ENCODE data around the gene PLA2G4C. TPM values are rescaled to one million over a fixed set of nuclear protein-coding genes. Genes with fewer than 3 reads are reported as not detected.

PLA2G4C gene
- total and polyA plus RNA-seq, 3 experiments from 2014 or later = 1.7 to 2.6 TPM; not detected in 1

GRCh38 chr19:48139053-48139452 lies 28.4 kb upstream of the PLA2G4C start:
- ChIA-PET CTCF (no interaction called here), POLR2A (no interaction called here)
- no peaks in the 10 kb centered on the region for H3K9me3 Mint-ChIP-seq
- no peaks in the 10 kb centered on the region for H3K27me3 ChIP-seq (ENCODE audit: insufficient read depth, low read length, poor library complexity, severe bottlenecking)
- H3K36me3 Mint-ChIP-seq = peaks cover 8 to 68% (median 13%) of the 10 kb centered on the region in 3 donors
- peaks cover 0 to 1% of the 10 kb centered on the region in 2 donors for H3K27me3 Mint-ChIP-seq
- H3K27ac Mint-ChIP-seq = peak overlapping the region in 1 of 8 donors; percentile 63
- H3K4me1 Mint-ChIP-seq = no peaks in the 10 kb centered on the region
- DNase-seq = no peak
- H3K4me3 Mint-ChIP-seq = no peak overlapping the region
- no peak overlapping the region for H3K27ac ChIP-seq (ENCODE audit: low read depth, low read length)
- no peaks in the 10 kb centered on the region for H3K9me3 ChIP-seq (ENCODE audit: low read length)
- no peaks in the 10 kb centered on the region for H3K4me1 ChIP-seq (ENCODE audit: insufficient read depth, low read length)
- no peak overlapping the region for H3K4me3 ChIP-seq (ENCODE audit: low read length)
- H3K36me3 ChIP-seq (ENCODE audit: insufficient read depth, low read length) = no peaks in the 10 kb centered on the region

DNA sequence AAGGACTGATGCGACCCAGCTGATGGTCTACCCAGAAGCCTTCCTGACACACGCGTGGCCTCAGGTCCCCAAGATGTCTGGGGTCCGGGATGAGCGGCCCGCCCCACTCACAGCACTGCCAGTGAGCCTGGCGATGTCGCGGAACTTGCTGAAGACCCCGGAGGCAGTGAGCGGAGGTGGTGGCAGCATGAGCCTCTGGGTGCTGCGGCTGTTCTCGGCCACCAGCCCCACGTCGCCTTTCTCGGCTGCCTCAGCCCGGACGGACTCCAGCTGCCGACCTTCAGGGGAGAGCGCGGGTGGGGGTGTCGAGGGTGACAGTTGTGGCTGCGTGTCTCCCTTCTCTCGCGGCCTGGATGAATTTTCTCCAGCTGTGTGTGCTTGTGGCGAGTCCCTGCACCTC lies 26.8 kb upstream of the PLA2G4C start:
- H3K4me3 ChIP-seq (ENCODE audit: low read length) = no peak overlapping the region
- H3K9me3 ChIP-seq (ENCODE audit: low read length) = no peaks in the 10 kb centered on the region
- H3K4me1 Mint-ChIP-seq = no peaks in the 10 kb centered on the region
- ChIA-PET POLR2A (no interaction called here), CTCF (no interaction called here)
- H3K36me3 Mint-ChIP-seq = peaks cover 3 to 66% (median 6%) of the 10 kb centered on the region in 3 donors
- DNase-seq = no peak
- no peak overlapping the region for H3K27ac Mint-ChIP-seq
- no peaks in the 10 kb centered on the region for H3K36me3 ChIP-seq (ENCODE audit: insufficient read depth, low read length)
- H3K27ac ChIP-seq (ENCODE audit: low read depth, low read length) = no peak overlapping the region
- H3K9me3 Mint-ChIP-seq = no peaks in the 10 kb centered on the region
- no peaks in the 10 kb centered on the region for H3K4me1 ChIP-seq (ENCODE audit: insufficient read depth, low read length)
- peaks cover 0 to 1% of the 10 kb centered on the region in 2 donors for H3K27me3 Mint-ChIP-seq
- no peaks in the 10 kb centered on the region for H3K27me3 ChIP-seq (ENCODE audit: insufficient read depth, low read length, poor library complexity, severe bottlenecking)
- H3K4me3 Mint-ChIP-seq = no peak overlapping the region

GRCh38 chr19:48136547-48136946 lies 25.9 kb upstream of the PLA2G4C start:
- H3K4me3 ChIP-seq (ENCODE audit: low read length) = no peak overlapping the region
- no peak for DNase-seq
- Mint-ChIP-seq H3K9me3 (no peaks in the 10 kb centered on the region), H3K4me1 (no peaks in the 10 kb centered on the region), H3K4me3 (no peak overlapping the region), H3K27me3 (peaks cover 0 to 1% of the 10 kb centered on the region in 2 donors), H3K36me3 (peaks cover 3 to 67% (median 6%) of the 10 kb centered on the region in 3 donors), H3K27ac (no peak overlapping the region)
- no peaks in the 10 kb centered on the region for H3K27me3 ChIP-seq (ENCODE audit: insufficient read depth, low read length, poor library complexity, severe bottlenecking)
- ChIA-PET CTCF (no interaction called here), POLR2A (no interaction called here)
- no peaks in the 10 kb centered on the region for H3K4me1 ChIP-seq (ENCODE audit: insufficient read depth, low read length)
- H3K27ac ChIP-seq (ENCODE audit: low read depth, low read length) = no peak overlapping the region
- H3K36me3 ChIP-seq (ENCODE audit: insufficient read depth, low read length) = no peaks in the 10 kb centered on the region
- no peaks in the 10 kb centered on the region for H3K9me3 ChIP-seq (ENCODE audit: low read length)

DNA sequence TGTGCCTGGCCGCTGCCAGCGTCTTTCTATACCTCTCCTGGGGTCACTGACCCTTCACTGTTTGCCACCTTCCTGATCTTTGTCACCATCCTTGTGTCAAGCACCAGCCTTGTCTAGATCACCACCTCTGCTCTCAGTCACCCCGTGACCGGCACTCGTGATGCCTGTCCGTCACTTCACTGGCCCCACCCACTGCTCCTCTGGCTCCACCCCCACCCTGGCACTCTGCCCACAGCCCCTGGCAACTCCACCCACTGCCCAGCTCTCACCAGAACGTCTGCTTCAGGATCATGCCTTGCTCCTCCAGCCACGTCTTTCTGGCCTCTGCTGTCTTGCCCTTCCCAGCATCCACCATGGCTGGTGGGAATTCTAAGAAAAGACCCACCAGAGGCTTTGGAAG lies 24.8 kb upstream of the PLA2G4C start:
- DNase-seq = no peak
- H3K4me3 ChIP-seq (ENCODE audit: low read length) = no peak overlapping the region
- CTCF ChIA-PET = no interaction called here
- no peaks in the 10 kb centered on the region for H3K9me3 ChIP-seq (ENCODE audit: low read length)
- Mint-ChIP-seq H3K27ac (peak overlapping the region in 2 of 8 donors; percentile 61 to 75), H3K27me3 (peaks cover 0 to 1% of the 10 kb centered on the region in 2 donors), H3K9me3 (no peaks in the 10 kb centered on the region), H3K36me3 (peaks cover 9 to 70% (median 12%) of the 10 kb centered on the region in 3 donors), H3K4me3 (no peak overlapping the region), H3K4me1 (no peaks in the 10 kb centered on the region)
- H3K27me3 ChIP-seq (ENCODE audit: insufficient read depth, low read length, poor library complexity, severe bottlenecking) = no peaks in the 10 kb centered on the region
- H3K36me3 ChIP-seq (ENCODE audit: insufficient read depth, low read length) = no peaks in the 10 kb centered on the region
- POLR2A ChIA-PET = no interaction called here
- no peaks in the 10 kb centered on the region for H3K4me1 ChIP-seq (ENCODE audit: insufficient read depth, low read length)
- H3K27ac ChIP-seq (ENCODE audit: low read depth, low read length) = no peak overlapping the region

GRCh38 chr19:48133094-48133493 lies 22.5 kb upstream of the PLA2G4C start:
- Histone ChIP-seq H3K4me1 (ENCODE audit: insufficient read depth, low read length) (no peaks in the 10 kb centered on the region), H3K4me3 (ENCODE audit: low read length) (no peak overlapping the region), H3K9me3 (ENCODE audit: low read length) (no peaks in the 10 kb centered on the region), H3K36me3 (ENCODE audit: insufficient read depth, low read length) (no peaks in the 10 kb centered on the region), H3K27ac (ENCODE audit: low read depth, low read length) (no peak overlapping the region), H3K27me3 (ENCODE audit: insufficient read depth, low read length, poor library complexity, severe bottlenecking) (no peaks in the 10 kb centered on the region)
- Mint-ChIP-seq H3K4me3 (no peak overlapping the region), H3K27ac (peak overlapping the region in 2 of 8 donors; percentile 33 to 89), H3K36me3 (peaks cover 11 to 74% (median 15%) of the 10 kb centered on the region in 3 donors), H3K9me3 (no peaks in the 10 kb centered on the region), H3K4me1 (no peaks in the 10 kb centered on the region), H3K27me3 (peaks cover 0 to 1% of the 10 kb centered on the region in 2 donors)
- ChIA-PET CTCF (interaction anchor here (1.2 kb wide), 1 partner anchor 20 kb away, joined by 3 read pairs; no protein-coding TSS in a partner anchor), POLR2A (no interaction called here)
- DNase-seq = no peak

- Mint-ChIP-seq H3K27me3 (no peaks in the 10 kb centered on the region), H3K9me3 (no peaks in the 10 kb centered on the region), H3K4me3 (no peak overlapping the region), H3K27ac (no peak overlapping the region), H3K36me3 (peaks cover 20 to 85% (median 34%) of the 10 kb centered on the region in 3 donors), H3K4me1 (no peaks in the 10 kb centered on the region)
- no peaks in the 10 kb centered on the region for H3K4me1 ChIP-seq (ENCODE audit: insufficient read depth, low read length)
- no peaks in the 10 kb centered on the region for H3K27me3 ChIP-seq (ENCODE audit: insufficient read depth, low read length, poor library complexity, severe bottlenecking)
- H3K36me3 ChIP-seq (ENCODE audit: insufficient read depth, low read length) = peaks cover 18% of the 10 kb centered on the region
- H3K27ac ChIP-seq (ENCODE audit: low read depth, low read length) = no peak overlapping the region
- no peaks in the 10 kb centered on the region for H3K9me3 ChIP-seq (ENCODE audit: low read length)
- POLR2A ChIA-PET = no interaction called here
- CTCF ChIA-PET = no interaction called here
- DNase-seq = no peak
- no peak overlapping the region for H3K4me3 ChIP-seq (ENCODE audit: low read length)
These were observed 16.9 kb upstream of the PLA2G4C start for GRCh38 chr19:48127561-48127960.

GRCh38 chr19:48123907-48124651 lies 13.5 kb upstream of the PLA2G4C start:
- Histone ChIP-seq H3K4me3 (ENCODE audit: low read length) (no peak overlapping the region), H3K9me3 (ENCODE audit: low read length) (no peaks in the 10 kb centered on the region), H3K27me3 (ENCODE audit: insufficient read depth, low read length, poor library complexity, severe bottlenecking) (no peaks in the 10 kb centered on the region), H3K4me1 (ENCODE audit: insufficient read depth, low read length) (no peaks in the 10 kb centered on the region), H3K27ac (ENCODE audit: low read depth, low read length) (no peak overlapping the region), H3K36me3 (ENCODE audit: insufficient read depth, low read length) (peaks cover 18% of the 10 kb centered on the region)
- CTCF ChIA-PET = no interaction called here
- POLR2A ChIA-PET = no interaction called here
- no peak for DNase-seq
- H3K4me1 Mint-ChIP-seq = peaks cover 0 to 5% (median 2%) of the 10 kb centered on the region in 3 donors
- H3K36me3 Mint-ChIP-seq = peaks cover 25 to 85% (median 36%) of the 10 kb centered on the region in 3 donors
- peak overlapping the region in 1 of 8 donors; percentile 22 for H3K27ac Mint-ChIP-seq
- H3K9me3 Mint-ChIP-seq = no peaks in the 10 kb centered on the region
- no peak overlapping the region for H3K4me3 Mint-ChIP-seq
- no peaks in the 10 kb centered on the region for H3K27me3 Mint-ChIP-seq

GRCh38 chr19:48122421-48122820 lies 11.8 kb upstream of the PLA2G4C start:
- ChIA-PET POLR2A (no interaction called here), CTCF (interaction anchor here (1.0 kb wide), 1 partner anchor 10 kb away, joined by 3 read pairs; no protein-coding TSS in a partner anchor)
- H3K27ac Mint-ChIP-seq = peak overlapping the region in 4 of 8 donors; percentile 8 to 70 (median 50)

More at GRCh38 chr19:48122421-48122820, 11.8 kb upstream of the PLA2G4C start:
- H3K27me3 Mint-ChIP-seq = no peaks in the 10 kb centered on the region
- Histone ChIP-seq H3K27me3 (ENCODE audit: insufficient read depth, low read length, poor library complexity, severe bottlenecking) (no peaks in the 10 kb centered on the region), H3K9me3 (ENCODE audit: low read length) (no peaks in the 10 kb centered on the region), H3K4me3 (ENCODE audit: low read length) (no peak overlapping the region), H3K4me1 (ENCODE audit: insufficient read depth, low read length) (no peaks in the 10 kb centered on the region), H3K36me3 (ENCODE audit: insufficient read depth, low read length) (peaks cover 12% of the 10 kb centered on the region), H3K27ac (ENCODE audit: low read depth, low read length) (no peak overlapping the region)
- DNase-seq = no peak
- H3K36me3 Mint-ChIP-seq = peaks cover 12 to 83% (median 27%) of the 10 kb centered on the region in 3 donors
- H3K4me3 Mint-ChIP-seq = no peak overlapping the region
- H3K4me1 Mint-ChIP-seq = peaks cover 6 to 14% (median 9%) of the 10 kb centered on the region in 3 donors
- H3K9me3 Mint-ChIP-seq = no peaks in the 10 kb centered on the region
